Right atrium auricular region (tissue), 2 donors: ENCODE results near the gene TCP11L1. TPM values are rescaled to one million over a fixed set of nuclear protein-coding genes. Genes with fewer than 3 reads are reported as not detected.
"Not testable (repeated sequence)": the region's sequence is repeated elsewhere in the genome, so short reads cannot be mapped to it uniquely, and the experiment has no call there.

ENCODE experiments used
- DNase-seq: peaks from one replicate; pipeline ENCODE4 v3.0.0-alpha.2; 2019; ENCODE audit warnings: low spot score
- H3K27ac ChIP-seq, 2 donors: fragments of 200-600 bp; sonication (generic); 1 replicate in 1 of 2; 2 replicates in 1 of 2; pipeline ENCODE4 v1.5.1; 2016 to 2019
- H3K27me3 ChIP-seq, 2 donors: fragments of 200-600 bp; sonication (generic); one replicate each; pipeline versions ENCODE4 v1.5.1 to v1.6.0; 2017 to 2019
- H3K36me3 ChIP-seq: fragments of 200-600 bp; sonication (generic); one replicate; pipeline ENCODE4 v1.5.1; 2016
- H3K4me1 ChIP-seq, 2 donors: fragments of 200-600 bp; sonication (generic); one replicate each; pipeline versions ENCODE4 v1.5.1 to v1.6.0; 2017 to 2019
- H3K4me3 ChIP-seq, 2 donors: fragments of 200-600 bp; sonication (generic); 1 replicate in 1 of 2; 2 replicates in 1 of 2; pipeline ENCODE4 v1.5.1; 2017 to 2019; ENCODE audit warnings: mild to moderate bottlenecking in 1 of 2, moderate library complexity in 1 of 2
- H3K9me3 ChIP-seq, 2 donors: fragments of 200-600 bp; sonication (generic); one replicate each; pipeline ENCODE4 v1.5.1; 2019
- CTCF ChIP-seq, 2 donors: fragments of 200-600 bp; sonication (generic); IDR thresholded peaks; one replicate each; pipeline ENCODE4 v1.5.1; 2019; ENCODE audit warnings: antibody characterized with exemption in 2 of 2
- total RNA-seq, 2 donors: library from RNA; depleted of rRNA; stranded (reverse); fragments of >200 nt; gene quantifications; one replicate each; pipeline ENCODE4 v1.1.0, GENCODE V29; 2016

The TCP11L1 gene
- total RNA-seq, 2 donors from 2014 or later: 11.9 to 15.3 TPM

DNA sequence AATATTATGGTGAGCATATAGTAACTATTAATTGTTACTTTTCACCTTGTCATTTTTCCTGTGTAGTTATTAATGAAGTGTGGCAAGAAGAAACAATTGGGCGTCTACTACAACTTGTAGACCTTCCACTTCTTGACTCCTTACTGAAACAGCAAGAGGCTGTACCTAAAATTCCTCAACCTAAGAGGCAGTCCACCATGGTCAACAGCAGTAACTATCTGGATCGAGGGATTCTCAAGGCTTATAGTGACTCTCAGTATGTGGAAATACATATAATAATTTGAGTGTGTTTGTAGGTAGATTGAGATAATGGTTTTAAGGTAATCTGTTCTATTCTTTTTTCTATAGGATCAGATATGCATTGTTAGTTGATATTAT is 10.8 kb upstream of the TCP11L1 start:
- no peaks in the 10 kb centered on the region for H3K27me3 ChIP-seq
- no peak overlapping the region for H3K4me3 ChIP-seq
- H3K27ac ChIP-seq: no peak overlapping the region
- TF ChIP-seq CTCF (IDR thresholded peaks at IDR 0.05): no peak
- no peaks in the 10 kb centered on the region for H3K9me3 ChIP-seq
- no peaks in the 10 kb centered on the region for H3K4me1 ChIP-seq
- no peak for DNase-seq
- no peaks in the 10 kb centered on the region for H3K36me3 ChIP-seq

DNA sequence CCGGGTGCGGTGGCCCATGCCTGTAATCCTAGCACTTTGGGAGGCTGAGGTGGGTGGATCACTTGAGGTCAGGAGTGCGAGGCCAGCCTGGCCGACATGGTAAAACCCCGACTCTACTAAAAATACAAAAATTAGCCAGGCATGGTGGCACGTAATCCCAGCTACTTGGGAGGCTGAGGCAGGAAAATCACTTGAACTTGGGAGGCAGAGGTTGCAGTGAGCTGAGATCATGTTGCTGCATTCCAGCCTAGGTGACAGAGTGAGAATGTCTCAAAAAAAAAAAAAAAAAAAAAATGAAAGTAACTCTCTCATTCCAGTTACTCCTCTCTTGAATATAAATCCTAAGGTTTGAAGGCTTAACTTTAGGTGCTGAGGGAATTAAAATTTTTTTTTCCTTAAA is 10.2 kb upstream of the TCP11L1 start:
- H3K4me1 ChIP-seq, DNase-seq, H3K27ac ChIP-seq, H3K9me3 ChIP-seq, H3K36me3 ChIP-seq, H3K4me3 ChIP-seq, H3K27me3 ChIP-seq: not testable (repeated sequence)

- H3K36me3 ChIP-seq: no peaks in the 10 kb centered on the region
- H3K4me1 ChIP-seq: no peaks in the 10 kb centered on the region
- TF ChIP-seq CTCF (IDR thresholded peaks at IDR 0.05): no peak
- DNase-seq: no peak
- H3K4me3 ChIP-seq: no peak overlapping the region
- no peaks in the 10 kb centered on the region for H3K9me3 ChIP-seq
- H3K27ac ChIP-seq: no peak overlapping the region
- no peaks in the 10 kb centered on the region for H3K27me3 ChIP-seq
Measured at GRCh38 chr11:33033493-33033892, 5.9 kb upstream of the TCP11L1 start.

- DNase-seq: no peak
- Histone ChIP-seq H3K4me1 (peaks cover 0 to under 1% of the 10 kb centered on the region in 2 donors), H3K27ac (no peak overlapping the region), H3K27me3 (no peaks in the 10 kb centered on the region), H3K36me3 (no peaks in the 10 kb centered on the region), H3K9me3 (no peaks in the 10 kb centered on the region), H3K4me3 (no peak overlapping the region)
- no peak for TF ChIP-seq CTCF (IDR thresholded peaks at IDR 0.05)
Measured at GRCh38 chr11:33035011-33035410, 4.4 kb upstream of the TCP11L1 start.

DNA sequence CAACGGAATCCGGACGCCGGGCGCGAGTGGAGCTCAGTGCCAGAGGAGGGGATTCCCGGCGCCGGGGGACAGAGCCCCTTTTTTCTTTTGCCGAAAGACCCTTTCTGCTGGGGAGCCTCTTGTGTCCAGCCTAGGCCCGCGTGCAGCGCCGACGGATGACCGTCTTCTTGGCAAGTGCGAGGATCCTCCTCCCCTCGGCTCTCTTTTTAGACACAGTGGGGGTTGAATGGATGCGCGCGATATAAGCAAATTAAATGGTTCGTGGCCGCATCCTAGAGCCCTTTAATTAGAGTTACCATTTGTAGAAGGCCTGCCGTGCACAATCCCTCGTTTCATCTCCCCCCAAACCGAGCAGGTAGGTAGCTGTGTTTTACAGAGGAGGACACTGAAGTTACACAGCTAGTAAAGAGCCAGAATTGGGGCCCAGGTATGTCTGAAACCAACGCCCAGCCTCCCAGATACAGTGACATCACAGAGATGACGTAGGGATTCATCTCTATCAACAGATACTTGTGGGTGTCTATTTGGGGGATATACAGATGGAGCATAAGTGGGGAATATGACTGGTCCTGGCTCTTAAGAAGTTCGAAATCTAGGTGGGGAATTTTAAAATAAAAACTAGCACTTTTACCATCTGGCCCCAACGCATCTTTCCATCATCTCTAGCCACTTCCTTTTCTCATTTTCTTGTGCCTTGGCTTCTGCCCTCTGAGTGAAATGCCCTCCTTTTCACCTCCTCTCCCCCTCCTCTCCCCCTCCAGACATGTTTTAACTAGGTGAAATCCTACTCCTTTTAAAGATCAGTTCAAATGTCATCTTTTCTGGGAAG is 875 bp downstream of the TCP11L1 start:
- no peaks in the 10 kb centered on the region for H3K27me3 ChIP-seq
- H3K9me3 ChIP-seq: no peaks in the 10 kb centered on the region
- peaks cover 11% of the 10 kb centered on the region for H3K36me3 ChIP-seq
- DNase-seq: no peak
- H3K27ac ChIP-seq: peak overlapping the region; percentile 98
- H3K4me3 ChIP-seq: peak overlapping the region; percentile 84 to 86
- TF ChIP-seq CTCF (IDR thresholded peaks at IDR 0.05): no peak
- H3K4me1 ChIP-seq: peaks cover 0 to 17% of the 10 kb centered on the region in 2 donors

DNA sequence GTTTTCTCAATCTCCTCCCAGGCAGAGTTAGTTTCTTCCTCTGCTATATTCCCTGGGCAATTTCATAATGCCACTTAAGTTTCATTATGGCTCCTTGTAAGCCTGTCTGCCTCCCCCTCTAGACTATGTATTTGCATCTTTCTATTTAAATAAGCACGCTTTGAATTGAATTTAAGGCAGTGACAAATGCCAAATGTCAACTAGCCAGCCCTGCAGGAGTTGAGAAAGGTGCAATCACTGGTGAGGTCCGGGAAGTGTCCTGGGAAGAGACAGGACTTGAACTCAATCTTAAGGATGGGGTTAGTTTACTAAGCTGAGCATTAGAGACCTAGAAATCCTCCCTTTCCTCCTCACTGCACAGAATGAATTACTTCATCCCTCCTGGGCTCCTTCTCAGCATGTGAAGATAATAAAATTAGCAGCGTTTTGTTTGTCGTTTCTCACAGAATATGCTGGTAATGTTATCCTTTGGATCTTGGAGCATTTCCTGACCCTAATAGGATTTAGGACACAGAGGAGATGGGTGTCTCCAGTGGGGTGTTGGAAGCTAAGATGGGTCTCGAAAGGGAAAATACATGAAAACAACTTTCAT is 1.6 kb downstream of the TCP11L1 start:
- Histone ChIP-seq H3K27ac (peak overlapping the region in 1 of 2 donors; percentile 98), H3K4me3 (peak overlapping the region; percentile 84 to 86), H3K27me3 (no peaks in the 10 kb centered on the region), H3K36me3 (peaks cover 13% of the 10 kb centered on the region), H3K4me1 (peaks cover 0 to 17% of the 10 kb centered on the region in 2 donors), H3K9me3 (no peaks in the 10 kb centered on the region)
- TF ChIP-seq CTCF (IDR thresholded peaks at IDR 0.05): no peak
- no peak for DNase-seq
